ENCODE results near the gene TMEM132D. TPM values are rescaled to one million over a fixed set of nuclear protein-coding genes. Genes with fewer than 3 reads are reported as not detected.

The TMEM132D gene
- total RNA-seq, 1 donor from 2014 or later: 1.1 TPM

DNA sequence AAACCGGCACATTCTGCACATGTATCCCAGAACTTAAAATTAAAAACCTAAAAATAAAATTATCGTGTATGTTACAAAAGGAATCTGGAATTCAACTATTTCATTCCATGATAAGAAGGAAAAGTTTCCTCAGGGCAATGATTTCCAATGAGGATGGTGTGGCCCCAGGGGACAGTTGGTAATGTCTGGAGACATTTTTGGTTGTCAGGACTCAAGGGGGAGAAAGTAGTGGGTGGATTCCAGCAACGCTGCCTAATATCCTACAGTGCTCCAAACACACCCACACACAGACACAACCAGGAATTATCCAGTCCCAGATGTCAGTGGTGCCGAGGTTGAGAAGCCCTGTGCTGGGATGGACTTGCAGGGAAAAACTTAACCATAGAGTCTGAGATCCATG, 228.3 kb downstream of the TMEM132D start:
- Histone ChIP-seq H3K9me3 (ENCODE audit: low read depth) (no peaks in the 10 kb centered on the region), H3K4me3 (no peak overlapping the region), H2AFZ (replicated peaks) (no peak overlapping the region), H3K79me2 (ENCODE audit: low read depth) (no peaks in the 10 kb centered on the region), H3K27ac (no peak overlapping the region), H3K36me3 (no peaks in the 10 kb centered on the region), H3F3A (ENCODE audit: low read depth) (no peaks in the 10 kb centered on the region), H3K9ac (no peak overlapping the region), H4K20me1 (ENCODE audit: low read depth) (no peaks in the 10 kb centered on the region), H3K4me1 (no peaks in the 10 kb centered on the region), H3K27me3 (no peaks in the 10 kb centered on the region), H3K4me2 (no peak overlapping the region)
- no peak for TF ChIP-seq EZH2phosphoT487 (IDR thresholded peaks at IDR 0.05)
- TF ChIP-seq, protein P1, sequence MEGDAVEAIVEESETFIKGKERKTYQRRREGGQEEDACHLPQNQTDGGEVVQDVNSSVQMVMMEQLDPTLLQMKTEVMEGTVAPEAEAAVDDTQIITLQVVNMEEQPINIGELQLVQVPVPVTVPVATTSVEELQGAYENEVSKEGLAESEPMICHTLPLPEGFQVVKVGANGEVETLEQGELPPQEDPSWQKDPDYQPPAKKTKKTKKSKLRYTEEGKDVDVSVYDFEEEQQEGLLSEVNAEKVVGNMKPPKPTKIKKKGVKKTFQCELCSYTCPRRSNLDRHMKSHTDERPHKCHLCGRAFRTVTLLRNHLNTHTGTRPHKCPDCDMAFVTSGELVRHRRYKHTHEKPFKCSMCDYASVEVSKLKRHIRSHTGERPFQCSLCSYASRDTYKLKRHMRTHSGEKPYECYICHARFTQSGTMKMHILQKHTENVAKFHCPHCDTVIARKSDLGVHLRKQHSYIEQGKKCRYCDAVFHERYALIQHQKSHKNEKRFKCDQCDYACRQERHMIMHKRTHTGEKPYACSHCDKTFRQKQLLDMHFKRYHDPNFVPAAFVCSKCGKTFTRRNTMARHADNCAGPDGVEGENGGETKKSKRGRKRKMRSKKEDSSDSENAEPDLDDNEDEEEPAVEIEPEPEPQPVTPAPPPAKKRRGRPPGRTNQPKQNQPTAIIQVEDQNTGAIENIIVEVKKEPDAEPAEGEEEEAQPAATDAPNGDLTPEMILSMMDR (IDR thresholded peaks at IDR 0.05): no peak
- TF ChIP-seq EZH2 (IDR thresholded peaks at IDR 0.05): no peak
- Mint-ChIP-seq H3K27me3 (ENCODE audit: insufficient read depth, low read depth) (peaks cover 2% of the 10 kb centered on the region), H3K27ac (no peak overlapping the region), H3K4me1 (peaks cover 7% of the 10 kb centered on the region), H3K4me3 (no peak overlapping the region), H3K36me3 (peaks cover 7% of the 10 kb centered on the region), H3K9me3 (peaks cover 5% of the 10 kb centered on the region)
- DNase-seq (ENCODE audit: low spot score): no peak

DNA sequence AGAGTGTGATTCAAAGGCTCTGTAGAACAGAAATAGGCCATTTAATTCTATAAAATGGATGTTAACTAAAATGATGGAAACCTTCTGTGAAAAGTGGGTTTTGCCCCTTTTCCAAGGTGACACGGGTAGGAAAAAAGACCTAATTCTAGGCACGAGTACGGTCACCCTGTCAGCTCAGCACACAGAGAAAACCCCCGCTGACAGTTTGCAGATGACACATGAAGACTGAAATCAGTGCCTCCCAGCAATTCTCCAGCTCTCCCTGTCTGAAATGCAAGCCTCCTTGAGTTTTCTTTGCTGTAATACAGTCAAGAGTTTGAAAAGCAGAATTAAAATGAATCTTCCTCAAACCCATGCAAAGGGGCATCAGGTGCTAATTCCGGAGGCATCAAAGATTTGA, 230.0 kb downstream of the TMEM132D start:
- peaks cover 7% of the 10 kb centered on the region for H3K4me1 Mint-ChIP-seq
- Histone ChIP-seq H3K4me2 (no peak overlapping the region), H3K79me2 (ENCODE audit: low read depth) (no peaks in the 10 kb centered on the region), H3K9me3 (ENCODE audit: low read depth) (peaks cover 1% of the 10 kb centered on the region), H3K4me3 (no peak overlapping the region), H4K20me1 (ENCODE audit: low read depth) (no peaks in the 10 kb centered on the region), H2AFZ (replicated peaks) (no peak overlapping the region), H3K9ac (no peak overlapping the region), H3K27me3 (no peaks in the 10 kb centered on the region), H3F3A (ENCODE audit: low read depth) (no peaks in the 10 kb centered on the region), H3K4me1 (no peaks in the 10 kb centered on the region), H3K27ac (no peak overlapping the region), H3K36me3 (no peaks in the 10 kb centered on the region)
- no peak overlapping the region for H3K4me3 Mint-ChIP-seq
- no peaks in the 10 kb centered on the region for H3K27me3 Mint-ChIP-seq (ENCODE audit: insufficient read depth, low read depth)
- no peak overlapping the region for H3K27ac Mint-ChIP-seq
- DNase-seq (ENCODE audit: low spot score): no peak
- peaks cover 10% of the 10 kb centered on the region for H3K36me3 Mint-ChIP-seq
- peaks cover 11% of the 10 kb centered on the region for H3K9me3 Mint-ChIP-seq
- TF ChIP-seq EZH2phosphoT487 (IDR thresholded peaks at IDR 0.05): no peak
- no peak for TF ChIP-seq EZH2 (IDR thresholded peaks at IDR 0.05)
- TF ChIP-seq, protein P1 (IDR thresholded peaks at IDR 0.05): no peak

DNA sequence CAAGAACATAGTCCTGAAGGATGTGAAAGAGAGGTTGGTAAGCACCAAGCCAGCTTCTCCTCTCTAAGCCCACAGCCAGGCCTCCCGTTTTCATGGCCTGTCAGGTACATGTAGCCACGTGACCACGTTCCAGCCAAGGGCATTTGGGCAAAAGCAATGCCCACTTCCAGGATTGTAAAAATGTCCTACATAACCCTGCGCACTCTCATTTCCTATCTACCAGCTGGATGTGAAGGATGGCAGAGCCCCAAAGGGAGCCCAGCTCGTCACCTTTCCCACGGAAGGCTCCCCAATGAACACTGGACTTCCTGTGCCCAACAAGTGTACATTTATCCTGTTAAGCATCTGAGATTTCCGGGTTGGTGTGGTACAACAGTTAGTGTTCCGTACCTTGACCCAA, 231.7 kb downstream of the TMEM132D start:
- Histone ChIP-seq H3K79me2 (ENCODE audit: low read depth) (no peaks in the 10 kb centered on the region), H3K4me3 (no peak overlapping the region), H2AFZ (replicated peaks) (no peak overlapping the region), H3K27me3 (no peaks in the 10 kb centered on the region), H3K4me1 (no peaks in the 10 kb centered on the region), H3K9ac (no peak overlapping the region), H3F3A (ENCODE audit: low read depth) (no peaks in the 10 kb centered on the region), H4K20me1 (ENCODE audit: low read depth) (no peaks in the 10 kb centered on the region), H3K27ac (no peak overlapping the region), H3K9me3 (ENCODE audit: low read depth) (peaks cover 9% of the 10 kb centered on the region), H3K36me3 (no peaks in the 10 kb centered on the region), H3K4me2 (no peak overlapping the region)
- no peak for DNase-seq (ENCODE audit: low spot score)
- peaks cover 16% of the 10 kb centered on the region for H3K36me3 Mint-ChIP-seq
- no peak overlapping the region for H3K4me3 Mint-ChIP-seq
- TF ChIP-seq EZH2 (IDR thresholded peaks at IDR 0.05) (no peak), EZH2phosphoT487 (IDR thresholded peaks at IDR 0.05) (no peak)
- TF ChIP-seq, protein P1 (IDR thresholded peaks at IDR 0.05): no peak
- H3K27me3 Mint-ChIP-seq (ENCODE audit: insufficient read depth, low read depth): no peaks in the 10 kb centered on the region
- peaks cover 7% of the 10 kb centered on the region for H3K4me1 Mint-ChIP-seq
- peaks cover 18% of the 10 kb centered on the region for H3K9me3 Mint-ChIP-seq
- H3K27ac Mint-ChIP-seq: no peak overlapping the region
